Keratinocyte (primary cell): Measurements from ENCODE around the gene ALDH3B2.

Source experiments
- CTCF ChIP-seq, 3 experiments: IDR thresholded peaks in 1 of 3; conservative IDR thresholded peaks in 1 of 3; optimal IDR thresholded peaks in 1 of 3; 2 replicates in 2 of 3; 3 replicates in 1 of 3; pipeline versions ENCODE3 to v1.5.1; 2011; ENCODE audit warnings: low read length in 3 of 3, mild to moderate bottlenecking in 3 of 3, moderate library complexity in 2 of 3, control low read depth in 1 of 3, inconsistent platforms in 1 of 3; ENCODE audit not compliant: insufficient read depth in 2 of 3; ENCODE audit errors: extremely low read depth in 1 of 3
- EZH2 ChIP-seq: IDR thresholded peaks from one replicate; pipeline ENCODE4 v1.6.1; 2012; ENCODE audit warnings: inconsistent platforms, mild to moderate bottlenecking, low read length, moderate library complexity

- no peak for TF ChIP-seq CTCF (optimal IDR thresholded peaks at IDR 0.05 in 1 of 3, IDR thresholded peaks at IDR 0.05 in 1 of 3, conservative IDR thresholded peaks at IDR 0.05 in 1 of 3; ENCODE audit: extremely low read depth in 1 of 3, insufficient read depth in 2 of 3, low read length in 3 of 3)
- TF ChIP-seq EZH2, result no peak
These were observed 20.2 kb downstream of the ALDH3B2 start for GRCh38 chr11:67654225-67654624.
